HG03097 (cell line): ENCODE data around the gene SASH1.

Experiments used
- ATAC-seq: cut with Tn5 transposase; IDR thresholded peaks from one replicate; pipeline ENCODE4 v1.9.1; 2021; ENCODE audit not compliant: unreplicated experiment, low FRiP score

SASH1 gene

GRCh38 chr6:148513145-148514071 lies 170.8 kb downstream of the SASH1 start:
- no peak for ATAC-seq

- no peak for ATAC-seq
Measured at GRCh38 chr6:148514091-148514845, 171.6 kb downstream of the SASH1 start.

GRCh38 chr6:148516217-148516616 lies 173.6 kb downstream of the SASH1 start:
- ATAC-seq, result no peak

- no peak for ATAC-seq
Measured at GRCh38 chr6:148516617-148517016, 174.0 kb downstream of the SASH1 start.

GRCh38 chr6:148517470-148517869 lies 174.8 kb downstream of the SASH1 start:
- ATAC-seq, result no peak

- ATAC-seq, result no peak
Measured at GRCh38 chr6:148518511-148519156, 176.0 kb downstream of the SASH1 start.

GRCh38 chr6:148520109-148520841 lies 177.6 kb downstream of the SASH1 start:
- peak; percentile 85 for ATAC-seq

GRCh38 chr6:148521158-148521557 lies 178.5 kb downstream of the SASH1 start:
- no peak for ATAC-seq

- ATAC-seq, result no peak
Measured at GRCh38 chr6:148521586-148521985, 178.9 kb downstream of the SASH1 start.

- no peak for ATAC-seq
Measured at GRCh38 chr6:148523048-148523447, 180.4 kb downstream of the SASH1 start.

- no peak for ATAC-seq
Measured at GRCh38 chr6:148523551-148523950, 180.9 kb downstream of the SASH1 start.

- no peak for ATAC-seq
Measured at GRCh38 chr6:148524471-148524882, 181.8 kb downstream of the SASH1 start.

GRCh38 chr6:148524976-148525375 lies 182.3 kb downstream of the SASH1 start:
- ATAC-seq, result no peak

- no peak for ATAC-seq
Measured at GRCh38 chr6:148525453-148525852, 182.8 kb downstream of the SASH1 start.

- ATAC-seq, result no peak
Measured at GRCh38 chr6:148526145-148526544, 183.5 kb downstream of the SASH1 start.

- no peak for ATAC-seq
Measured at GRCh38 chr6:148528292-148528691, 185.7 kb downstream of the SASH1 start.

GRCh38 chr6:148529010-148529409 lies 186.4 kb downstream of the SASH1 start:
- ATAC-seq, result no peak

- ATAC-seq, result no peak
Measured at GRCh38 chr6:148530394-148530953, 187.8 kb downstream of the SASH1 start.

- no peak for ATAC-seq
Measured at GRCh38 chr6:148530976-148531375, 188.3 kb downstream of the SASH1 start.

- ATAC-seq, result no peak
Measured at GRCh38 chr6:148532698-148533097, 190.1 kb downstream of the SASH1 start.
